ENCODE measurements around the gene LRCH3.

- TF ChIP-seq CTCF (IDR thresholded peaks at IDR 0.05; ENCODE audit: poor library complexity, severe bottlenecking) (no peak), TAF1 (IDR thresholded peaks at IDR 0.05; ENCODE audit: low read depth) (no peak), REST (IDR thresholded peaks at IDR 0.05; ENCODE audit: borderline replicate concordance) (no peak), EZH2 (IDR thresholded peaks at IDR 0.05; ENCODE audit: borderline replicate concordance, insufficient read depth, low read length, poor library complexity, severe bottlenecking) (no peak)
Observed at GRCh38 chr3:197890693-197891092, 99.6 kb downstream of the LRCH3 start.

All from neural cell (in vitro differentiated cells).